HG03095 (cell line): ENCODE data around the gene TRIM17.
"Not testable (repeated sequence)": the region's sequence is repeated elsewhere in the genome, so short reads cannot be mapped to it uniquely, and the experiment has no call there.

Experiments used
- ATAC-seq: cut with Tn5 transposase; IDR thresholded peaks from one replicate; pipeline ENCODE4 v1.9.1; 2021; ENCODE audit warnings: moderate library complexity; ENCODE audit not compliant: unreplicated experiment

Gene TRIM17

GRCh38 chr1:228450200-228450599 lies 33.5 kb upstream of the TRIM17 start:
- ATAC-seq = no peak

GRCh38 chr1:228448372-228448771 lies 31.7 kb upstream of the TRIM17 start:
- no peak for ATAC-seq

- no peak for ATAC-seq
These were observed 30.2 kb upstream of the TRIM17 start for GRCh38 chr1:228446852-228447251.

GRCh38 chr1:228445843-228446650 lies 29.4 kb upstream of the TRIM17 start:
- no peak for ATAC-seq

- ATAC-seq = no peak
These were observed 28.8 kb upstream of the TRIM17 start for GRCh38 chr1:228445490-228445842.

- ATAC-seq = no peak
These were observed 26.7 kb upstream of the TRIM17 start for GRCh38 chr1:228443395-228443794.

GRCh38 chr1:228440761-228441500 lies 24.3 kb upstream of the TRIM17 start:
- ATAC-seq = no peak

- ATAC-seq = no peak
These were observed 21.6 kb upstream of the TRIM17 start for GRCh38 chr1:228438266-228438665.

GRCh38 chr1:228437424-228437962 lies 20.8 kb upstream of the TRIM17 start:
- ATAC-seq = no peak

GRCh38 chr1:228434689-228435088 lies 18.0 kb upstream of the TRIM17 start:
- no peak for ATAC-seq

GRCh38 chr1:228433337-228434053 lies 16.8 kb upstream of the TRIM17 start:
- ATAC-seq = not testable (repeated sequence)

GRCh38 chr1:228430243-228430642 lies 13.6 kb upstream of the TRIM17 start:
- no peak for ATAC-seq

GRCh38 chr1:228429698-228430097 lies 13.0 kb upstream of the TRIM17 start:
- no peak for ATAC-seq

GRCh38 chr1:228429007-228429406 lies 12.3 kb upstream of the TRIM17 start:
- ATAC-seq = no peak

- ATAC-seq = no peak
These were observed 11.8 kb upstream of the TRIM17 start for GRCh38 chr1:228428412-228428811.

GRCh38 chr1:228426518-228427175 lies 10.0 kb upstream of the TRIM17 start:
- ATAC-seq = no peak

GRCh38 chr1:228424685-228425660 lies 8.3 kb upstream of the TRIM17 start:
- no peak for ATAC-seq

GRCh38 chr1:228423404-228424053 lies 6.9 kb upstream of the TRIM17 start:
- no peak for ATAC-seq
